HG02885 (cell line): ENCODE measurements around the gene SIX2.
A peak's percentile ranks its signal among the peaks of the same experiment; 100 is the strongest.

ENCODE experiments used
- ATAC-seq: cut with Tn5 transposase; IDR thresholded peaks from one replicate; pipeline ENCODE4 v1.9.1; 2021; ENCODE audit warnings: mild to moderate bottlenecking; ENCODE audit not compliant: unreplicated experiment, poor library complexity

Gene SIX2

GRCh38 chr2:44970846-44971450, 38.3 kb downstream of the SIX2 start:
- ATAC-seq, result no peak

DNA sequence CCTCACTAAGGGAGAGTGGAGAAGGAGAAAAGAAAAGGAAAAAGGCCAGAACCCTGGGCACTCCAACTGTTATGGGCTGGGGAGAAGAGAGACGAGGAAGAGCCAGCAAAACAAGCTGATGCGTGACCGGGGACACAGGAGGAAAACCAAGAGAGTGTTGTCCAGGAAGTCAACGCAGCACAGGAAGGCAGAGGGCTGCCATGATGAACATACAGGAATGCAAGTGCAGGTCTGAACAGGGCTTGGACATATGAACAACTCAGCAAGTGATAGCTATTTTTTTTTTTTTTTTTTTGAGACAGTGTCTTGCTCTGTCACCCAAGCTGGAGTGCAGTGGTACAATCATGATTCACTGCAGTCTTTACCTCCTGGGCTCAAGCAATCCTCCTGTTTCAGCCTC, 39.3 kb downstream of the SIX2 start:
- ATAC-seq, result no peak

- no peak for ATAC-seq
These were observed 41.4 kb downstream of the SIX2 start for GRCh38 chr2:44967727-44968432.

DNA sequence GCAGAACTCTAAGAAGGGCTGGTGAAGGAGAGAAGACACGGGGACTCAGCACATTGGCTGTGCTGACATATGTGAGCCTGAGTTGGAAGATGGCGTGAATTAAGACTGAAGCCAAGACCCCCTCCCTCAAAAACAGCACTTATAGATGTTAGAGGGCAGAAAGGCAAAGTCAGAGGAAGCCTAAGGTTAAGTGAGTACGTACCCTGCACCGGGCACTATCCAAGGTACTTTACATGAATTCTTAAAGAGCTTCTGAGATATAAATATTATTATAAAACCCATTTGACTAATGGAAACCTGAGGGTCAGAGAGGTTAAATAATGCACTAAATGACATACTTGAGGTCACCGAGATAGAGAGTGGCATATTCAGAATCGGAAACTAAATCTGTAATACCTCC, 42.2 kb downstream of the SIX2 start:
- no peak for ATAC-seq

DNA sequence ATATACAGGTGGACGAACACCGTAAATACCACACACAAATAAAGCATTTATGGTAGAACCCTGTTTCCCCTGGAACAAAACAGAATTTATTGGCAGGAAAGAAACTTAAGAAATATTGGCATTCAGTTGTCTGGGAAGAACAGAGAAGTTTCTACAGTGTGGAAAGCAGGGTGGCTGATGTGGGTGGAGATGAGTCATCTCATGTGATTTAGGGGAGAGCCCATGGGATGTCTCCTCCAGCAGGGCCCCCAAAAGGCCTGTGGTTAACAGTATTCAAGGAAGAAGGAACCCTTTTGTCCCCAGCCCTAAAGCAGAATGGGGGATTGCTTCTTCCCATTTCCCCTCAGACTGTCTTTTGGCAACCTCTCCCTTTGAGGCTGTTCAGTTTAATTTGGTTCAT, 43.6 kb downstream of the SIX2 start:
- ATAC-seq, result no peak

DNA sequence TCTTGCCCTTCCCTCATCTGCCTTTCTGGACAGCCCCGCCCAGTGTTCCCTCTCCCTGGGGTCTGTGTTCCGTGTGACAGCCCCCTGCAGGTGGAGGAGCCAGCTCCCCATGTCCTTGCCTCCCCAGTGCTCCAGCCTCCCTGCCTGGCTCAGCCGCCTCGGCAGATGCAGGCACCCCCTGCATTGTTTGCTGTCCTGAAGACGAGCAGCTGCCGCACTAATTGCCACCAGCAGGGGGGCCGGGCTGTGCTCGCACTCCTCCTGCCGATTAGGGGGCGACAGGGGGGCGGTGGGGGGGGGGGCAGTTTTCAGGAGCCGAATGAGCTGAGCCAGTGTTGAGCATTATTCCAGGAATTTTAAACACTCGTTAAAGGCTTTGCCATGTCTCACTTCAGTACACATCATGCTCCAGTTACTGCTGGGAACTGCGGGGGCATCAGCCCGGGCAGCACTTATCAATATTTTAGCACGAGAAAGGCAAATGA, 44.5 kb downstream of the SIX2 start:
- no peak for ATAC-seq

GRCh38 chr2:44962176-44962695, 47.0 kb downstream of the SIX2 start:
- no peak for ATAC-seq

- no peak for ATAC-seq
These were observed 48.4 kb downstream of the SIX2 start for GRCh38 chr2:44960871-44961270.

DNA sequence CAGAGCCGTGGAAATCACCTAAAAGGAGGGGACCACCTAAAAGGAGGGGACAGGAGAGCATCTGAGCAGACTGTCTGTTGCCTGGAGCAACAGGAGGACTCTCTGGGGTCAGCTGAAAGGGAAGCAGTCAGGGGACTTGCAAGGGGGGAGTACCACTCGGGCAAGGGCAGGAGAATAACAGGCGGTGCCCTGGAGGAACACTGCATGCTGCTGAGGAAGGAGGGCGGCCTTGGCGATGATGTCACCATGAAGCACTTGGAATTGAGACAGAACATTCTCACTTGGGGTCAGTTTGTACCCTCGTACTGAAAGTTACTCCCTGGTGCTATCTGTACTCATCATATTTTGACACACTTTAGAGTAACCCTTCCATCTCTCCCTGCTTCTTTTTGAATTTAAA, 49.4 kb downstream of the SIX2 start:
- no peak for ATAC-seq

- no peak for ATAC-seq
These were observed 51.5 kb downstream of the SIX2 start for GRCh38 chr2:44957656-44958327.

DNA sequence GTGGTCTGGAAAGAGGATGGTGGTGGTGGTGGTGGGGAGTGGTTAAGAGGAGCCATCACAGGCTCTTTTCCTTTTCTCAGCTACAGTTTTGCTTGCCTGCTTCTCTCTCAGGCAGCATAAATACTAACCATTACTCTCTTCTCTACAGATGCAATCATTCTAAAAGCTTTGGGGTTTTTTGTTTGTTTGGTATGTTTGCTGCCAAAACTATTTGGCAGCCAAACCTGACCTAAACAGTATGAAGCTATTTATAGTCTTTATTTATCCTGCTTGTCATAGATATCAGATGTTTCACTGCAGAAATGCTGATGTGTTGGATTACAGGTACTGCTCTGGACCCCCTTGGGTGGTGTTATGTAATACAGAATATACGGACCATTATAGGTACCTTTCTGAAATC, 52.4 kb downstream of the SIX2 start:
- ATAC-seq, result no peak

DNA sequence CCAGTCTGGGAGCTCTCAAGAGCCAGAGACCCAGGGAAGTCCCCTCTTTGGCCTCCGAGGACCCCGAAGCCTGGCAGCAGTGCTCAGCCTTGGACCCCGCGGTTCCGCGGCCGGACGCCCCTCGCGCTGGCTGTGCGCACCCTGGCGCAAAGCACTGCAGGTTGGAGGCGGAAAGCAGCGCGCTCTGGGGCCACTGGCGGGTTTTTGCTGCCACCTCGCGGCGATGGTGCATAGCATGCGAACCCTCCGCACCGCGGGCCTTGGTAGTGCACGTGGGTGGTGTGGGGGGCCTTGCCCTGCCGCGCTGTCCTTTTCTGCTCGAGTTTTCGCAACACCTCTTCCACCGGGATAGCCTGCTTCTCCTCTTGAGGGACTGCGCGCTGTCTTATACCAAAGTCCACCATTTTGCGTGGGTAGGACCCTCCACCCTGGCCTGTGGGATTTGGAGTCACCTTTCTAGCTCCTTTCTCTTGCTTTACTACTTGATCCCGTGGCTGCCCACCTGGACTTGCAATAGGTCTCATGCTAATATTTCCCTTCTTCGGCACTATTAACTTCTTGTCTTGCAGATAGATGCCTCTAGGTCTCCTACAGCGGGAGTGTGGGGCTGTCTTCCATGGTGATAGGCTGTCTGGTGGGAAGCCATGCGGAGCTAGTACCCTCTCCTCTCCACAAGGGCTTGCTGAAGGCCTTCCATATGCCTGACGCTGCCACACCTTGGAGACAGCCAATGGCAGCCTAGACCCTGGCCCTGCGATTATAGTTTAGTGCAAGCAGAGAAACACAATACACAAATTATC, 53.5 kb downstream of the SIX2 start:
- ATAC-seq, result peak; percentile 60
